Adrenal gland (tissue), 12 donors: ENCODE results near the gene STEAP1B. TPM values are rescaled to one million over a fixed set of nuclear protein-coding genes. Genes with fewer than 3 reads are reported as not detected.

ENCODE experiments used
- DNase-seq, 7 donors: peaks; one replicate each; pipeline ENCODE4 v3.0.0-alpha.2; 2019 to 2020
- H3K27ac ChIP-seq, 5 donors: fragments of 200-600 bp; sonication (generic) in 4 of 5; 1 replicate in 3 of 5; 2 replicates in 2 of 5; pipeline versions ENCODE4 v1.5.1 to v1.8.0; 2016 to 2020; ENCODE audit warnings: mild to moderate bottlenecking in 1 of 5
- H3K27me3 ChIP-seq: fragments of 200-600 bp; 2 replicates; pipeline ENCODE4 v1.8.0; 2021
- H3K36me3 ChIP-seq, 2 donors: fragments of 200-600 bp; replicated peaks in 1 of 2; 1 replicate in 1 of 2; 2 replicates in 1 of 2; pipeline versions ENCODE4 v1.5.1 to v1.8.0; 2018 to 2022
- H3K4me1 ChIP-seq, 2 donors: fragments of 200-600 bp; replicated peaks in 1 of 2; 1 replicate in 1 of 2; 2 replicates in 1 of 2; pipeline versions ENCODE4 v1.5.1 to v1.8.0; 2018 to 2021
- H3K4me3 ChIP-seq, 4 donors: fragments of 200-600 bp; sonication (generic) in 3 of 4; one replicate each; pipeline ENCODE4 v1.5.1; 2016 to 2018
- H3K9me3 ChIP-seq, 3 donors: fragments of 200-600 bp; sonication (generic) in 1 of 3; replicated peaks in 1 of 3; 1 replicate in 2 of 3; 2 replicates in 1 of 3; pipeline versions ENCODE4 v1.5.1 to v1.8.0; 2016 to 2021
- POLR2A ChIP-seq, 2 donors: fragments of 450-650 bp; IDR thresholded peaks; one replicate each; pipeline ENCODE4 v1.6.1; 2017; ENCODE audit warnings: antibody characterized with exemption in 2 of 2, mild to moderate bottlenecking in 2 of 2, moderate library complexity in 1 of 2
- WGBS, 4 donors: extraction: QIAGEN DNeasy Blood & Tissue Kit in 2 of 4; methylation state at CpG; one replicate each; pipeline versions ENCODE4 v1.1.5 to v1.1.7; 2013 to 2017; 5-methylcytosine and 5-hydroxymethylcytosine counted together
- intact Hi-C, 2 donors: fragments of 100-400 bp; cut with DNase I; formaldehyde crosslinking; loops; one replicate each; pipeline versions ENCODE4 v1.14.1 to v1.15.0; 2022 to 2023
- polyA plus RNA-seq, 3 donors: library from polyadenylated mRNA; stranded (reverse); fragments of 200-250 nt in 2 of 3; fragments of 350-450 nt in 1 of 3; fragmentation: Illumina TruSeq in 1 of 3; extraction: RNeasy Lipid Tissue Mini Kit (QIAGEN cat#74804) in 1 of 3; gene quantifications; one replicate each; pipeline ENCODE4 v1.2.3, GENCODE V29; 2013 to 2014
- total RNA-seq, 9 donors: library from RNA; depleted of rRNA in 4 of 9; stranded (reverse); fragments of >200 nt in 4 of 9; fragments of 120-200 nt in 1 of 9; fragmentation: NEBNext Ultra II Directional in 1 of 9; extraction: Animal tissue kit (Norgen Biotek cat#: 25700) in 1 of 9; gene quantifications; one replicate each; pipeline versions ENCODE4 v1.1.0 to v1.2.4, GENCODE V29; 2013 to 2023
- TF ChIP-seq, protein P1 (sequence below), 6 experiments: fragments of 450-650 bp in 4 of 6; fragments of 200-600 bp in 2 of 6; sonication (generic) in 1 of 6; IDR thresholded peaks; 1 replicate in 5 of 6; 2 replicates in 1 of 6; pipeline versions ENCODE4 v1.5.1 to v1.8.0; 2016 to 2021; ENCODE audit warnings: antibody characterized with exemption in 6 of 6, mild to moderate bottlenecking in 2 of 6, moderate library complexity in 1 of 6
- donor health status: healthy with polysubstance abuse.
- donor health status: Bipolar disorder and iron deficiency.
- donor health status: DM: yes; HTN: yes; CAD: no.
- donor health status: DM: no; HTN: no; CAD: no.
- donor health status: DM: no; HTN: no; CAD: no.
- donor health status: DM: yes; HTN: yes; CAD: no.

The STEAP1B gene
- total and polyA plus RNA-seq, 12 donors, result 0.20 to 2.1 (median 0.79) TPM; not detected in 2

DNA sequence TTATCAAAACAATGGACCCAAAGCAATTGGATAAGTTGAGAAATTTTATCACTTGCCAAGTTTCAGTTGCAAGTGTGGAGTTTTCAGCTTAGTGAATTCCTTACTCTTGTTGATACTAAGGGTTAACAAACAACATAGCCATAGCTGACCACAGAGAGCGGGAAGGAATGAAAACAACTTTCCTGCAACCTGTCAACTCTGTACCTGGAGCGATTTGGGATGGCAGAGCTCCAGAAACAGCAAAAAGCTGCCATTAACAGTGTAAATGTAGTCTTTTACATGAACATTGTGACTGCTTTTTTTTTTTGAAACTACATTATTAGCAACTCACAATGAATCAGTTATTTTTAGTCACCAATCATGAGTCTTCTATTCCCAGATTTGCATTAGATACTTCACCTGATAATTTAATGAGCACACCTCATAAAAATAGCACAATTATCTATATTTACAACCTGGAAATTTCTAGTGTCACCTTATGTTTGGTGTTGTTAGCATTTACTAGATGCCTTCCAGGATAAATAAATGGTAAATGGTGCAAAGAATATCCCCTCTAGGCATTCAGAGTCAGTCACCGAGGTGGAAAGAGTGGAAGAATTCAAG is 95.5 kb downstream of the STEAP1B start:
- H3K4me1 ChIP-seq, result no peaks in the 10 kb centered on the region
- no peaks in the 10 kb centered on the region for H3K9me3 ChIP-seq
- intact Hi-C loops, result no loop called here
- TF ChIP-seq POLR2A (IDR thresholded peaks at IDR 0.05), result no peak
- TF ChIP-seq, protein P1, sequence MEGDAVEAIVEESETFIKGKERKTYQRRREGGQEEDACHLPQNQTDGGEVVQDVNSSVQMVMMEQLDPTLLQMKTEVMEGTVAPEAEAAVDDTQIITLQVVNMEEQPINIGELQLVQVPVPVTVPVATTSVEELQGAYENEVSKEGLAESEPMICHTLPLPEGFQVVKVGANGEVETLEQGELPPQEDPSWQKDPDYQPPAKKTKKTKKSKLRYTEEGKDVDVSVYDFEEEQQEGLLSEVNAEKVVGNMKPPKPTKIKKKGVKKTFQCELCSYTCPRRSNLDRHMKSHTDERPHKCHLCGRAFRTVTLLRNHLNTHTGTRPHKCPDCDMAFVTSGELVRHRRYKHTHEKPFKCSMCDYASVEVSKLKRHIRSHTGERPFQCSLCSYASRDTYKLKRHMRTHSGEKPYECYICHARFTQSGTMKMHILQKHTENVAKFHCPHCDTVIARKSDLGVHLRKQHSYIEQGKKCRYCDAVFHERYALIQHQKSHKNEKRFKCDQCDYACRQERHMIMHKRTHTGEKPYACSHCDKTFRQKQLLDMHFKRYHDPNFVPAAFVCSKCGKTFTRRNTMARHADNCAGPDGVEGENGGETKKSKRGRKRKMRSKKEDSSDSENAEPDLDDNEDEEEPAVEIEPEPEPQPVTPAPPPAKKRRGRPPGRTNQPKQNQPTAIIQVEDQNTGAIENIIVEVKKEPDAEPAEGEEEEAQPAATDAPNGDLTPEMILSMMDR (IDR thresholded peaks at IDR 0.05), result no peak
- WGBS, 4 donors, result 65 to 81% (median 77%) methylated on average over 3 of the region's 3 CpGs
- no peak overlapping the region for H3K27ac ChIP-seq
- H3K27me3 ChIP-seq, result no peaks in the 10 kb centered on the region
- H3K4me3 ChIP-seq, result no peak overlapping the region
- no peak for DNase-seq
- no peaks in the 10 kb centered on the region for H3K36me3 ChIP-seq

DNA sequence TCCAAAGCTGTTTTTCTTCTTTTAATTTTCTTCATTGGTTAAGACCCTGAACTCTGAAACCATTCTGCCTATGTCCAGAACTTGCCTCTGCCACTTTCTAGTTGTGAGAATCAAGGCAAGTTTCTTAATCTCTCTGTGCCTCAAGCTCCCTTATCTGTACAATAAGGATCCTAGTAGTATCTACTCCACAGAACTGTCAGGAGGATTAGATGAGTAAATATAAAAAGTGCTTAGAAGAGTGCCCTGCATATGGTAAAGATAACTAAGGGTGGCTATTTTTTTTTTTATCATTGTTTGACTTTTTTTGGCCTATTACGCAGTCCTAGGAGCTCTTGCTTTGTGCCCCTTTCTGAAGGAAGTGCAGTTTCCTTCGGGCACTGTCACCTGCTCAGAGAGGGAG is 96.6 kb downstream of the STEAP1B start:
- no peaks in the 10 kb centered on the region for H3K9me3 ChIP-seq
- TF ChIP-seq, protein P1 (IDR thresholded peaks at IDR 0.05), result no peak
- TF ChIP-seq POLR2A (IDR thresholded peaks at IDR 0.05), result no peak
- no peak for DNase-seq
- H3K36me3 ChIP-seq, result no peaks in the 10 kb centered on the region
- WGBS, 4 donors, result 78 to 94% (median 89%) methylated on average over 2 of the region's 2 CpGs
- H3K4me1 ChIP-seq, result no peaks in the 10 kb centered on the region
- no peaks in the 10 kb centered on the region for H3K27me3 ChIP-seq
- intact Hi-C loops, result no loop called here
- no peak overlapping the region for H3K27ac ChIP-seq
- no peak overlapping the region for H3K4me3 ChIP-seq

DNA sequence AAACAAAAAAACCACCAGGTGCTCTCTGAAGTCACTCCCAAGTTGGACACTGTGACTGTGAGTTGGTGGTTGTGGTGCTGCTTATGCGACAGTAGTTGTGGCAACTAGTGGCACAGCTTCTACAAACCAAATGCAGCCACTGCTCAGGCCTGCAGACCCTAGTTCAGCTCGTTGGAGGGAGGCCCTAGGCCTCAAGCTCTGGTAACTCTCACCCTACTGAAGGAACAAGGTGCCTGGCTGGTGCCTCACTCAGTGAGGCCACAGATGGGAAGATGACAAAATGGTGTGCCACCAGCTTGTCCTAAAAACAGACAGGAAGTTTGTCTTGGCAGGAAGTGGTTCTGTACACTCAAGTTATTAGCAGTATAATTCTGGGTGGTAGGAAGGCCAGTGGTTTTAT is 97.7 kb downstream of the STEAP1B start:
- H3K9me3 ChIP-seq, result no peaks in the 10 kb centered on the region
- H3K4me3 ChIP-seq, result no peak overlapping the region
- H3K27ac ChIP-seq, result no peak overlapping the region
- DNase-seq, result no peak
- TF ChIP-seq, protein P1 (IDR thresholded peaks at IDR 0.05), result no peak
- TF ChIP-seq POLR2A (IDR thresholded peaks at IDR 0.05), result no peak
- H3K27me3 ChIP-seq, result no peaks in the 10 kb centered on the region
- WGBS, 4 donors, result 47 to 82% (median 74%) methylated on average over 2 of the region's 2 CpGs
- no peaks in the 10 kb centered on the region for H3K36me3 ChIP-seq
- intact Hi-C loops, result no loop called here
- H3K4me1 ChIP-seq, result no peaks in the 10 kb centered on the region

DNA sequence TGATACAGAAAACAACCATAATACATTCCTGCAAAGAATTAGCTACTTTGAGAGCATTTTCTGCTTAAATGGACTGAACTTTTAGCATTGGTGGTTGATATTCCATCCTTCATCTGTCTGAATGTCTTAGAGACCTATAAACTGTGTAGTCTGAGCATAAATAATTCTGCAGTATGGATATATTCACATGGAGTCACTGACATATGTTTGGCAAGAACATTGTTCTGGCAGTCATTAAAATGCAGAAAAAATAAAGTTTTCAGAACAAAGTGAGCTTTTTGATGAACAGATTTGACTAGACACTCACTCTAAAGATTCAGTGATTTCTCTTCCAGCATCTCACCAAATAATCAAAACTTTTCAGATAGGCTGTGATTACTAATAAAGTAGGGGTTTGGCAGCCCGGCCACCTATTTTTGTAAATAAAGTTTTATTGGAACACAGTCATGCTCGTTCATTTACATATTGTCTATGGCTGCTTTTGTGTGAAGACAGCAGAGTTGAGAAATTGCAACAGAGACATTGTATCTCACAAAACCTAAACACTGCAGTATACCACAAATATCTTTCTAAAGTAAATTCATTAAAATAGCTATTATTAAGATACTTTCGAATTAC is 98.9 kb downstream of the STEAP1B start:
- H3K4me1 ChIP-seq, result no peaks in the 10 kb centered on the region
- intact Hi-C loops, result no loop called here
- TF ChIP-seq POLR2A (IDR thresholded peaks at IDR 0.05), result no peak
- TF ChIP-seq, protein P1 (IDR thresholded peaks at IDR 0.05), result no peak
- H3K36me3 ChIP-seq, result no peaks in the 10 kb centered on the region
- H3K27me3 ChIP-seq, result no peaks in the 10 kb centered on the region
- no peaks in the 10 kb centered on the region for H3K9me3 ChIP-seq
- H3K27ac ChIP-seq, result no peak overlapping the region
- no peak overlapping the region for H3K4me3 ChIP-seq
- 79 to 87% (median 81%) methylated on average over 3 of the region's 3 CpGs for WGBS, 4 donors
- DNase-seq, result no peak
